ENCODE data around the gene TAS1R2. TPM values are rescaled to one million over a fixed set of nuclear protein-coding genes. Genes with fewer than 3 reads are reported as not detected.

TAS1R2 gene
- total and polyA plus RNA-seq, 9 of the 15 experiments (the other 6 are each of a cell fraction or from before 2014, with no cell fraction given), result not detected

DNA sequence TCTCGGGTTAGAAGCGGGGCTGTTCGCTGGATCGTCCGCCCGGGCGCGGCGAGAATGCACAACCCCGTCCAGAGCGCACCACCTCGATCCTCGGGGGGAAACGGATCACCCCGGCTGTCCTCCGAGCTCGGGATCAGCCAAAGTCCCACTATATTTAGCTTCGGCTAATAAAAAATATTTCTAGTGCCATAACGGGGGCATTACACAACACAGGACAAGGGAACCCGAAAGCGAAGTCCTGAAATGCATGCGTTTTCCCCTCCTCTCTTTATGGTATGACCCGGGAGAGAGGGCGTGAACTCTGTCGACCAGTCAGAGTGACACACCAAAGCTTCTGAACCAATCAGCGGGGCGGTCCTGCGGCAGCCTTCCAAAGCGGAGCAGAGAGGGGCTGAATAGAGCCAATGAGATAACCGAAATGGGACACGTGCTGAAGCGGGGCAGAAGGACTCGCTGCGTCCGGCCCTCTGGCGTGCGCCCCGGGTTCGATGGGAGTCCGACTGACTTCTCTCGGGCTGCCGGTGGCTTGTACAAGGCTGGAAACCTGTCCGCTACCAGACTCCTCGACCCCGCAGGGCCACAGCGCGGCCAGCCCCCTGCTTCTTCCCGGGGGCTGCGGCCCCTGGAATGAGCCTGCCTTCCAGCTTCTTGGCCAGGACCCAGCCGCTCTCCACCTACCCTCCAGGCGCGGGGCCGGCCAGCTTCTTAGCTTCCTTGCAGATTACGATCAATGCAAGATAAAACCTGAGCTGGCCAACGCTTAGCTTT is 43.2 kb upstream of the TAS1R2 start, which contains the start of gene ALDH4A1 (continued):
- TF ChIP-seq HCFC1 (IDR thresholded peaks at IDR 0.05; ENCODE audit: low read depth, low read length) (no peak; the same call in 1 of the 2 replicates), ZNF707 (CRISPR knock-in tag; conservative IDR thresholded peaks at IDR 0.05) (no peak), SOX6 (IDR thresholded peaks at IDR 0.05) (0 out of 2 replicates have a peak, but pooled peaks have one; percentile 10), HLTF (IDR thresholded peaks at IDR 0.05) (no peak), TCFL5 (CRISPR knock-in tag; conservative IDR thresholded peaks at IDR 0.05) (no peak), ZFP36 (IDR thresholded peaks at IDR 0.05; ENCODE audit: low read depth, low read length, partially characterized antibody) (no peak), ZNF583 (CRISPR knock-in tag; IDR thresholded peaks at IDR 0.05) (peak; percentile 42; the same call in 1 of the 2 replicates), JUND (IDR thresholded peaks at IDR 0.05; ENCODE audit: borderline replicate concordance, low read depth, low read length) (peak; percentile 99), JUND (tag; IDR thresholded peaks at IDR 0.05; ENCODE audit: borderline replicate concordance, low read depth, low read length) (no peak; the same call in 1 of the 3 replicates), TAF1 (IDR thresholded peaks at IDR 0.05; ENCODE audit: control insufficient read depth, extremely low read depth, insufficient read depth, low read length, severe bottlenecking) (peak; percentile 65)
- TF ChIP-seq, protein P1, sequence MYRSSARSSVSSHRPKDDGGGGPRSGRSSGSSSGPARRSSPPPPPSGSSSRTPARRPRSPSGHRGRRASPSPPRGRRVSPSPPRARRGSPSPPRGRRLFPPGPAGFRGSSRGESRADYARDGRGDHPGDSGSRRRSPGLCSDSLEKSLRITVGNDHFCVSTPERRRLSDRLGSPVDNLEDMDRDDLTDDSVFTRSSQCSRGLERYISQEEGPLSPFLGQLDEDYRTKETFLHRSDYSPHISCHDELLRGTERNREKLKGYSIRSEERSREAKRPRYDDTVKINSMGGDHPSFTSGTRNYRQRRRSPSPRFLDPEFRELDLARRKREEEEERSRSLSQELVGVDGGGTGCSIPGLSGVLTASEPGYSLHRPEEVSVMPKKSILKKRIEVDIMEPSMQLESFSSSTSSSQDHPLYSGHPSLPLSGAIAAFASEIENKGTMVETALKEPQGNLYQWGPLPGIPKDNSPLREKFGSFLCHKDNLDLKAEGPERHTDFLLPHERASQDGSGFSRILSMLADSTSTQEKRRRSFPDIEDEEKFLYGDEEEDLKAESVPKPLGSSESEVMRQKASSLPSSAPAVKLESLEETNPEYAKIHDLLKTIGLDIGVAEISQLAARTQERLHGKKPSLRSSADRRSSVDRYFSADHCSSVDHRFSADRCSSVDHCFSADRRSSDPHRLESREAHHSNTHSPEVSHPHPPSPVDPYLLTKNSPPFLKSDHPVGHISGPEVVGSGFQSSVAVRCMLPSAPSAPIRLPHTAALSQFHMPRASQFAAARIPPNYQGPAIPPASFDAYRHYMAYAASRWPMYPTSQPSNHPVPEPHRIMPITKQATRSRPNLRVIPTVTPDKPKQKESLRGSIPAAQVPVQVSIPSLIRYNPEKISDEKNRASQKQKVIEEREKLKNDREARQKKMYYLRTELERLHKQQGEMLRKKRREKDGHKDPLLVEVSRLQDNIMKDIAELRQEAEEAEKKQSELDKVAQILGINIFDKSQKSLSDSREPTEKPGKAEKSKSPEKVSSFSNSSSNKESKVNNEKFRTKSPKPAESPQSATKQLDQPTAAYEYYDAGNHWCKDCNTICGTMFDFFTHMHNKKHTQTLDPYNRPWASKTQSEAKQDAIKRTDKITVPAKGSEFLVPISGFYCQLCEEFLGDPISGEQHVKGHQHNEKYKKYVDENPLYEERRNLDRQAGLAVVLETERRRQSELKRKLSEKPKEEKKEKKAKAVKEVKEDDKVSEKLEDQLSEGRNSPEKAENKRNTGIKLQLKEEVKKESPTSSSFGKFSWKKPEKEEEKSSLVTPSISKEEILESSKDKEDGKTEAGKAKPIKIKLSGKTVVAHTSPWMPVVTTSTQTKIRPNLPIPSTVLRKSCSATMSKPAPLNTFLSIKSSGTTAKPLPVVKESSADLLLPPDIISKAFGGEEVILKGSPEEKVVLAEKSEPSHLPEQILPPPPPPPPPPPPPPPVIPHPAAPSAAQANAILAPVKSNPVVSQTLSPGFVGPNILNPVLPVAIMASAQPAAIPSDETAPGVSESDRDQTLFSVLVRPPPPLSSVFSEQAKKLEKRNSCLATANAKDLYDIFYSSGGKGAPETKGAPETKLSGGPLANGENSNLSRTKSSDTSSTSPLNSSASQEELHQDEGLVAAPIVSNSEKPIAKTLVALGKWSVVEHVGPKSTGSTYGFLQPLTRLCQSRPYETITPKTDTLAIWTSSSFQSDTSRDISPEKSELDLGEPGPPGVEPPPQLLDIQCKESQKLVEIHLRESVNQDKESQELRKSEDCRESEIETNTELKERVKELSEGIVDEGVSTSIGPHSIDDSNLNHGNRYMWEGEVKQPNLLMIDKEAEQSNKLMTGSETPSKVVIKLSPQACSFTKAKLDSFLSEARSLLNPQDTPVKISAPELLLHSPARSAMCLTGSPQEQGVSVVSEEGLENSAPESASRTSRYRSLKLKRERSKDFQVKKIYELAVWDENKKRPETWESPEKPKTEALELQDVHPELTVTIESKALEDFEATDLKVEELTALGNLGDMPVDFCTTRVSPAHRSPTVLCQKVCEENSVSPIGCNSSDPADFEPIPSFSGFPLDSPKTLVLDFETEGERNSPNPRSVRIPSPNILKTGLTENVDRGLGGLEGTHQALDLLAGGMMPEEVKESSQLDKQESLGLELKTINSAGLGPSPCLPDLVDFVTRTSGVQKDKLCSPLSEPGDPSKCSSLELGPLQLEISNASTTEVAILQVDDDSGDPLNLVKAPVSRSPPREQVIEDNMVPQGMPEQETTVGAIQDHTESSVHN (IDR thresholded peaks at IDR 0.05; ENCODE audit: borderline replicate concordance in 1 of 2, low read depth in 1 of 2), result 0 out of 4 replicates have a peak, but pooled peaks of 1 of the 2 experiments have one; percentile 6
- TF ChIP-seq, protein P2, sequence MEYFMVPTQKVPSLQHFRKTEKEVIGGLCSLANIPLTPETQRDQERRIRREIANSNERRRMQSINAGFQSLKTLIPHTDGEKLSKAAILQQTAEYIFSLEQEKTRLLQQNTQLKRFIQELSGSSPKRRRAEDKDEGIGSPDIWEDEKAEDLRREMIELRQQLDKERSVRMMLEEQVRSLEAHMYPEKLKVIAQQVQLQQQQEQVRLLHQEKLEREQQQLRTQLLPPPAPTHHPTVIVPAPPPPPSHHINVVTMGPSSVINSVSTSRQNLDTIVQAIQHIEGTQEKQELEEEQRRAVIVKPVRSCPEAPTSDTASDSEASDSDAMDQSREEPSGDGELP (CRISPR knock-in tag; IDR thresholded peaks at IDR 0.05; ENCODE audit: borderline replicate concordance), result peak; percentile 77; the same call in 1 of the 2 replicates
- TF ChIP-seq, protein P3, sequence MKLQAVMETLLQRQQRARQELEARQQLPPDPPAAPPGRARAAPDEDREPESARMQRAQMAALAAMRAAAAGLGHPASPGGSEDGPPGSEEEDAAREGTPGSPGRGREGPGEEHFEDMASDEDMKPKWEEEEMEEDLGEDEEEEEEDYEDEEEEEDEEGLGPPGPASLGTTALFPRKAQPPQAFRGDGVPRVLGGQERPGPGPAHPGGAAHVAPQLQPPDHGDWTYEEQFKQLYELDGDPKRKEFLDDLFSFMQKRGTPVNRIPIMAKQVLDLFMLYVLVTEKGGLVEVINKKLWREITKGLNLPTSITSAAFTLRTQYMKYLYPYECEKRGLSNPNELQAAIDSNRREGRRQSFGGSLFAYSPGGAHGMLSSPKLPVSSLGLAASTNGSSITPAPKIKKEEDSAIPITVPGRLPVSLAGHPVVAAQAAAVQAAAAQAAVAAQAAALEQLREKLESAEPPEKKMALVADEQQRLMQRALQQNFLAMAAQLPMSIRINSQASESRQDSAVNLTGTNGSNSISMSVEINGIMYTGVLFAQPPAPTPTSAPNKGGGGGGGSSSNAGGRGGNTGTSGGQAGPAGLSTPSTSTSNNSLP (IDR thresholded peaks at IDR 0.05; ENCODE audit: borderline replicate concordance, low read depth, low read length), result peak; percentile 86; the same call in 1 of the 2 replicates
- TF ChIP-seq, protein P4, sequence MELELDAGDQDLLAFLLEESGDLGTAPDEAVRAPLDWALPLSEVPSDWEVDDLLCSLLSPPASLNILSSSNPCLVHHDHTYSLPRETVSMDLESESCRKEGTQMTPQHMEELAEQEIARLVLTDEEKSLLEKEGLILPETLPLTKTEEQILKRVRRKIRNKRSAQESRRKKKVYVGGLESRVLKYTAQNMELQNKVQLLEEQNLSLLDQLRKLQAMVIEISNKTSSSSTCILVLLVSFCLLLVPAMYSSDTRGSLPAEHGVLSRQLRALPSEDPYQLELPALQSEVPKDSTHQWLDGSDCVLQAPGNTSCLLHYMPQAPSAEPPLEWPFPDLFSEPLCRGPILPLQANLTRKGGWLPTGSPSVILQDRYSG (tag; conservative IDR thresholded peaks at IDR 0.05; ENCODE audit: low read depth), result no peak
